ENCODE data around the gene CENPC. TPM values are rescaled to one million over a fixed set of nuclear protein-coding genes. Genes with fewer than 3 reads are reported as not detected.

CENPC gene
- total RNA-seq, 1 experiment from 2014 or later = 17.7 TPM

DNA sequence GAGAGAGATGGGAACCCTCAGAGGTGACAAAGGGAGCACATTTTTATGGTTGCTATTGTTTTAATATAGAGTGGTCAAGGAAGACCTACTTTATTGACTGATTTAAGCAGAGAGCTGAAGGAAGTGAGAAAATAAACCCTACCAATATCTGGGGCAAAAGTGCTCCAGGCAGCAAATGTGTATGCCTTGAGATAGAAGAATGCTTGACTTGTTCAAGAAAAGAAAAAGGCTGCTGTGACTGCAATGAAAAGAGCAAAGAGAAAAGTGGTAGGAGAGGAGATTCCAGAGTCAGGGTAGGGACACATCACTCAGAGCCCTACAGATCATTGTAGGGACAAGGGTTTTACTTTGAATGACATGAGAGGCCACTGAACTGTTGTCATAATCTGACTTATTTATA lies 39.2 kb upstream of the CENPC start:
- H3K36me3 Mint-ChIP-seq (ENCODE audit: insufficient read depth, unreplicated experiment) = no peaks in the 10 kb centered on the region
- no TSS peak for BruUV-seq (replicated peaks)
- TF ChIP-seq, protein P1, sequence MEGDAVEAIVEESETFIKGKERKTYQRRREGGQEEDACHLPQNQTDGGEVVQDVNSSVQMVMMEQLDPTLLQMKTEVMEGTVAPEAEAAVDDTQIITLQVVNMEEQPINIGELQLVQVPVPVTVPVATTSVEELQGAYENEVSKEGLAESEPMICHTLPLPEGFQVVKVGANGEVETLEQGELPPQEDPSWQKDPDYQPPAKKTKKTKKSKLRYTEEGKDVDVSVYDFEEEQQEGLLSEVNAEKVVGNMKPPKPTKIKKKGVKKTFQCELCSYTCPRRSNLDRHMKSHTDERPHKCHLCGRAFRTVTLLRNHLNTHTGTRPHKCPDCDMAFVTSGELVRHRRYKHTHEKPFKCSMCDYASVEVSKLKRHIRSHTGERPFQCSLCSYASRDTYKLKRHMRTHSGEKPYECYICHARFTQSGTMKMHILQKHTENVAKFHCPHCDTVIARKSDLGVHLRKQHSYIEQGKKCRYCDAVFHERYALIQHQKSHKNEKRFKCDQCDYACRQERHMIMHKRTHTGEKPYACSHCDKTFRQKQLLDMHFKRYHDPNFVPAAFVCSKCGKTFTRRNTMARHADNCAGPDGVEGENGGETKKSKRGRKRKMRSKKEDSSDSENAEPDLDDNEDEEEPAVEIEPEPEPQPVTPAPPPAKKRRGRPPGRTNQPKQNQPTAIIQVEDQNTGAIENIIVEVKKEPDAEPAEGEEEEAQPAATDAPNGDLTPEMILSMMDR (IDR thresholded peaks at IDR 0.05; ENCODE audit: unreplicated experiment) = no peak
- H3K27ac Mint-ChIP-seq (ENCODE audit: low read depth, unreplicated experiment) = no peak overlapping the region
- no peaks in the 10 kb centered on the region for H3K9me3 Mint-ChIP-seq (ENCODE audit: unreplicated experiment)
- intact Hi-C loops (cut with micrococcal nuclease) = no loop called here
- ChIA-PET CTCF (no interaction called here), POLR2A (no interaction called here)
- DNase-seq (ENCODE audit: unreplicated experiment) = no peak
- H3K4me1 Mint-ChIP-seq (ENCODE audit: insufficient read depth, unreplicated experiment) = no peaks in the 10 kb centered on the region
- no peak overlapping the region for H3K4me3 Mint-ChIP-seq (ENCODE audit: unreplicated experiment)
- no peaks in the 10 kb centered on the region for H3K27me3 Mint-ChIP-seq (ENCODE audit: insufficient read depth, unreplicated experiment)

DNA sequence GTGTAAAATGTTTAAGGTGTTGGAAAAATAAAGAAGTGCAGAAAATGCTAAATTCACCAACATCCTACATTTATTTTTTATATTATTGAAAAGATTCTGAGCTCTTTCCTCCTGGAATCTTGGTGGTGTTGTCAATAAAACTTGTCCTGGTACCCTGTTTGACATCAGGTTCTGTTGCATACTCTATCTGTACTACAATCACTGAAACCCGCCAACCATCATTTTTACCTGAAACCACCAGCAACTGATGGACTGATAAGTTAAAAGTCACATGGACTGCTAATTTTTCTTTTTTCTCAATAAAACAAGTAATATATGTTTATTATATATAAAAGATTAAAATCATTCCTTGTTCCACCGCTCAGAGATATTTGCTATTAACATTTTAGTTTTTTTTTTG lies 36.6 kb upstream of the CENPC start:
- no peaks in the 10 kb centered on the region for H3K27me3 Mint-ChIP-seq (ENCODE audit: insufficient read depth, unreplicated experiment)
- no TSS peak for BruUV-seq (replicated peaks)
- intact Hi-C loops (cut with micrococcal nuclease) = no loop called here
- ChIA-PET POLR2A (no interaction called here), CTCF (no interaction called here)
- H3K4me1 Mint-ChIP-seq (ENCODE audit: insufficient read depth, unreplicated experiment) = no peaks in the 10 kb centered on the region
- H3K4me3 Mint-ChIP-seq (ENCODE audit: unreplicated experiment) = no peak overlapping the region
- H3K27ac Mint-ChIP-seq (ENCODE audit: low read depth, unreplicated experiment) = no peak overlapping the region
- no peaks in the 10 kb centered on the region for H3K9me3 Mint-ChIP-seq (ENCODE audit: unreplicated experiment)
- H3K36me3 Mint-ChIP-seq (ENCODE audit: insufficient read depth, unreplicated experiment) = no peaks in the 10 kb centered on the region
- DNase-seq (ENCODE audit: unreplicated experiment) = no peak
- TF ChIP-seq, protein P1 (IDR thresholded peaks at IDR 0.05; ENCODE audit: unreplicated experiment) = no peak

GRCh38 chr4:67581208-67581857 lies 36.0 kb upstream of the CENPC start:
- DNase-seq (ENCODE audit: unreplicated experiment) = no peak
- Mint-ChIP-seq H3K36me3 (ENCODE audit: insufficient read depth, unreplicated experiment) (no peaks in the 10 kb centered on the region), H3K4me1 (ENCODE audit: insufficient read depth, unreplicated experiment) (no peaks in the 10 kb centered on the region), H3K4me3 (ENCODE audit: unreplicated experiment) (no peak overlapping the region), H3K27ac (ENCODE audit: low read depth, unreplicated experiment) (no peak overlapping the region), H3K9me3 (ENCODE audit: unreplicated experiment) (no peaks in the 10 kb centered on the region), H3K27me3 (ENCODE audit: insufficient read depth, unreplicated experiment) (no peaks in the 10 kb centered on the region)
- CTCF ChIA-PET = interaction anchor here (0.7 kb wide), 1 partner anchor 34 kb away, joined by 3 read pairs; no protein-coding TSS in a partner anchor
- BruUV-seq (replicated peaks) = no TSS peak
- POLR2A ChIA-PET = no interaction called here
- TF ChIP-seq, protein P1 (IDR thresholded peaks at IDR 0.05; ENCODE audit: unreplicated experiment) = no peak
- intact Hi-C loops (cut with micrococcal nuclease) = no loop called here

GRCh38 chr4:67580577-67580976 lies 35.3 kb upstream of the CENPC start:
- H3K27me3 Mint-ChIP-seq (ENCODE audit: insufficient read depth, unreplicated experiment) = no peaks in the 10 kb centered on the region
- no TSS peak for BruUV-seq (replicated peaks)
- no peaks in the 10 kb centered on the region for H3K36me3 Mint-ChIP-seq (ENCODE audit: insufficient read depth, unreplicated experiment)
- TF ChIP-seq, protein P1 (IDR thresholded peaks at IDR 0.05; ENCODE audit: unreplicated experiment) = no peak
- intact Hi-C loops (cut with micrococcal nuclease) = no loop called here
- POLR2A ChIA-PET = interaction anchor here (0.5 kb wide), 1 partner anchor 99 kb away, joined by 3 read pairs; no protein-coding TSS in a partner anchor
- DNase-seq (ENCODE audit: unreplicated experiment) = no peak
- no peak overlapping the region for H3K4me3 Mint-ChIP-seq (ENCODE audit: unreplicated experiment)
- H3K27ac Mint-ChIP-seq (ENCODE audit: low read depth, unreplicated experiment) = no peak overlapping the region
- no peaks in the 10 kb centered on the region for H3K4me1 Mint-ChIP-seq (ENCODE audit: insufficient read depth, unreplicated experiment)
- CTCF ChIA-PET = interaction anchor here (0.7 to 0.9 kb wide), 2 partner anchors 21 to 34 kb away, joined by 3 read pairs; no protein-coding TSS in a partner anchor
- H3K9me3 Mint-ChIP-seq (ENCODE audit: unreplicated experiment) = no peaks in the 10 kb centered on the region
